ENCODE measurements around the gene ADPRHL1. TPM values are rescaled to one million over a fixed set of nuclear protein-coding genes. Genes with fewer than 3 reads are reported as not detected.

ADPRHL1 gene
- total RNA-seq = 0.85 and 1.1 TPM in 2 replicates

GRCh38 chr13:113452942-113453901 lies at the start of gene ADPRHL1:
ADPRHL1 (minus strand) TSS chr13:113453488; CDS start chr13:113453437, 51 bp downstream.

GRCh38 chr13:113490496-113491417 lies 37.5 kb upstream of the ADPRHL1 start, which contains the start of gene DCUN1D2:
DCUN1D2 (minus strand) TSS chr13:113490711; CDS start chr13:113490669, 42 bp downstream.

Other genes starting within 250 kb of the ADPRHL1 start
- gene PCID2, start 244.8 kb downstream of the ADPRHL1 start, total RNA-seq = 69.3 and 77.4 TPM in 2 replicates
- gene CUL4A, start 243.9 kb downstream of the ADPRHL1 start, total RNA-seq = 116 and 140 TPM in 2 replicates
- 315 and 328 TPM in 2 replicates for gene LAMP1, start 156.2 kb downstream of the ADPRHL1 start, total RNA-seq
- gene GRTP1, start 89.4 kb downstream of the ADPRHL1 start, total RNA-seq = 0.59 TPM in 2 replicates
- 10.6 and 11.3 TPM in 2 replicates for gene DCUN1D2, start 37.2 kb upstream of the ADPRHL1 start, total RNA-seq
- gene TFDP1, start 131.3 kb upstream of the ADPRHL1 start, total RNA-seq = 47.2 and 59.0 TPM in 2 replicates
- not detected in 2 replicates for gene ATP4B, start 204.7 kb upstream of the ADPRHL1 start, total RNA-seq
- gene GRK1, start 213.7 kb upstream of the ADPRHL1 start, total RNA-seq = 0.03 TPM in 1 of 2 replicates, not detected in the other